Keratinocyte (primary cell): ENCODE data around the gene PEAK3. TPM values are rescaled to one million over a fixed set of nuclear protein-coding genes. Genes with fewer than 3 reads are reported as not detected.

Experiments used
- DNase-seq: peaks from one replicate; pipeline ENCODE4 v3.0.0-alpha.2; 2011; ENCODE audit warnings: low read depth, missing footprints, low spot score
- FAIRE-seq: peaks from 2 replicates; lab custom pipeline; 2011; peaks lifted over from hg19 to GRCh38; lab: Jason Lieb, UNC
- H2AFZ ChIP-seq: 2 replicates; pipeline ENCODE4 v1.6.0; 2012; ENCODE audit warnings: low read length, control low read depth, inconsistent platforms; ENCODE audit not compliant: control insufficient read depth
- H3K27ac ChIP-seq: 2 replicates; pipeline ENCODE4 v1.5.1; 2011; ENCODE audit warnings: low read length; ENCODE audit not compliant: control insufficient read depth, insufficient read depth
- H3K27me3 ChIP-seq: 3 replicates; pipeline ENCODE4 v1.6.0; 2011; ENCODE audit warnings: low read length; ENCODE audit not compliant: control insufficient read depth, insufficient read depth; ENCODE audit errors: extremely low read depth
- H3K36me3 ChIP-seq, 2 experiments: 2 replicates in 1 of 2; 3 replicates in 1 of 2; pipeline ENCODE4 v1.5.1; 2011; ENCODE audit warnings: low read length in 2 of 2, mild to moderate bottlenecking in 1 of 2; ENCODE audit not compliant: control insufficient read depth in 2 of 2, insufficient read depth in 2 of 2; ENCODE audit errors: extremely low read depth in 1 of 2
- H3K4me1 ChIP-seq: 3 replicates; pipeline ENCODE4 v1.5.1; 2011; ENCODE audit warnings: low read length; ENCODE audit not compliant: control insufficient read depth, insufficient read depth; ENCODE audit errors: extremely low read depth
- H3K4me2 ChIP-seq: 3 replicates; pipeline ENCODE4 v1.6.0; 2011; ENCODE audit warnings: low read depth, low read length; ENCODE audit not compliant: control insufficient read depth, insufficient read depth; ENCODE audit errors: extremely low read depth
- H3K4me3 ChIP-seq, 3 experiments: fragments of 200-600 bp in 1 of 3; sonication (generic) in 1 of 3; 2 replicates in 2 of 3; 3 replicates in 1 of 3; pipeline ENCODE4 v1.5.1; 2011 to 2016; ENCODE audit warnings: low read length in 3 of 3, mild to moderate bottlenecking in 3 of 3, control low read depth in 2 of 3, inconsistent platforms in 1 of 3, low read depth in 1 of 3, mixed read lengths in 1 of 3, mixed run types in 1 of 3, moderate library complexity in 1 of 3; ENCODE audit not compliant: control insufficient read depth in 2 of 3, insufficient read depth in 2 of 3; ENCODE audit errors: extremely low read depth in 1 of 3
- H3K79me2 ChIP-seq: 2 replicates; pipeline ENCODE4 v1.6.0; 2012; ENCODE audit warnings: low read length; ENCODE audit not compliant: control insufficient read depth, insufficient read depth
- H3K9ac ChIP-seq: 3 replicates; pipeline ENCODE4 v1.6.0; 2011; ENCODE audit warnings: low read length; ENCODE audit not compliant: control insufficient read depth, insufficient read depth; ENCODE audit errors: extremely low read depth
- H3K9me1 ChIP-seq: 3 replicates; pipeline ENCODE4 v1.6.0; 2011; ENCODE audit warnings: low read length; ENCODE audit not compliant: control insufficient read depth, insufficient read depth; ENCODE audit errors: extremely low read depth
- H3K9me3 ChIP-seq: 2 replicates; pipeline ENCODE4 v1.5.1; 2012; ENCODE audit warnings: low read depth, low read length; ENCODE audit not compliant: control insufficient read depth
- H4K20me1 ChIP-seq: 3 replicates; pipeline ENCODE4 v1.6.0; 2011; ENCODE audit warnings: low read length; ENCODE audit not compliant: control insufficient read depth, insufficient read depth; ENCODE audit errors: extremely low read depth
- CTCF ChIP-seq, 3 experiments: IDR thresholded peaks in 1 of 3; conservative IDR thresholded peaks in 1 of 3; optimal IDR thresholded peaks in 1 of 3; 2 replicates in 2 of 3; 3 replicates in 1 of 3; pipeline versions ENCODE3 to v1.5.1; 2011; ENCODE audit warnings: low read length in 3 of 3, mild to moderate bottlenecking in 3 of 3, moderate library complexity in 2 of 3, control low read depth in 1 of 3, inconsistent platforms in 1 of 3; ENCODE audit not compliant: insufficient read depth in 2 of 3; ENCODE audit errors: extremely low read depth in 1 of 3
- EZH2 ChIP-seq: IDR thresholded peaks from one replicate; pipeline ENCODE4 v1.6.1; 2012; ENCODE audit warnings: inconsistent platforms, mild to moderate bottlenecking, low read length, moderate library complexity
- dilution Hi-C: fragments of 300-500 bp; cut with MboI; formaldehyde crosslinking; loops from one replicate; pipeline ENCODE4 v1.7.0; 2020; ENCODE audit warnings: low sequenced_read_pairs; ENCODE audit not compliant: extremely low pct_ligation_motif_present
- polyA plus RNA-seq, 5 experiments: library from polyadenylated mRNA; depleted of rRNA in 3 of 5; stranded (reverse) in 3 of 5; stranded (forward) in 1 of 5; unstranded in 1 of 5; fragments of >200 nt; gene quantifications; 1 replicate in 1 of 5; 2 replicates in 3 of 5; 3 replicates in 1 of 5; pipeline versions ENCODE4 v1.2.1 to v1.2.3, GENCODE V29; 2011 to 2012; ENCODE audit warnings: missing spikeins in 2 of 5, low read depth in 1 of 5, low replicate concordance in 1 of 5

Gene PEAK3
- polyA plus RNA-seq, 1 donor (not counting 4 experiments of a cell fraction or from before 2014, with no cell fraction given) = not detected

- peaks cover 22 to 41% of the 10 kb centered on the region in 2 experiments for H3K36me3 ChIP-seq
- peaks cover 5% of the 10 kb centered on the region for H3K4me1 ChIP-seq
- H3K79me2 ChIP-seq = peaks cover 33% of the 10 kb centered on the region
- dilution Hi-C loops = no loop called here
- no peak overlapping the region for H3K27ac ChIP-seq
- TF ChIP-seq EZH2 = no peak
- TF ChIP-seq CTCF (optimal IDR thresholded peaks at IDR 0.05 in 1 of 3, IDR thresholded peaks at IDR 0.05 in 1 of 3, conservative IDR thresholded peaks at IDR 0.05 in 1 of 3; ENCODE audit: extremely low read depth in 1 of 3, insufficient read depth in 2 of 3, low read length in 3 of 3) = no peak
- no peak overlapping the region for H3K4me3 ChIP-seq
- H2AFZ ChIP-seq = no peak overlapping the region
- no peak overlapping the region for H3K4me2 ChIP-seq
- no peaks in the 10 kb centered on the region for H3K9me1 ChIP-seq
- H3K9me3 ChIP-seq = no peaks in the 10 kb centered on the region
- peaks cover 4% of the 10 kb centered on the region for H4K20me1 ChIP-seq
- H3K27me3 ChIP-seq = no peaks in the 10 kb centered on the region
- no peak overlapping the region for H3K9ac ChIP-seq
- DNase-seq (no peak), FAIRE-seq (no peak)
Measured at GRCh38 chr19:2230807-2231533, 51.0 kb downstream of the PEAK3 start.

- Histone ChIP-seq H3K4me1 (peaks cover 4% of the 10 kb centered on the region), H3K4me3 (no peak overlapping the region), H3K9ac (no peak overlapping the region), H2AFZ (no peak overlapping the region), H3K27ac (no peak overlapping the region), H3K36me3 (peaks cover 25 to 41% of the 10 kb centered on the region in 2 experiments), H3K4me2 (no peak overlapping the region), H3K9me3 (no peaks in the 10 kb centered on the region), H4K20me1 (peaks cover 7% of the 10 kb centered on the region), H3K27me3 (no peaks in the 10 kb centered on the region), H3K79me2 (peaks cover 25% of the 10 kb centered on the region), H3K9me1 (no peaks in the 10 kb centered on the region)
- FAIRE-seq = no peak
- dilution Hi-C loops = no loop called here
- DNase-seq = no peak
- TF ChIP-seq CTCF (optimal IDR thresholded peaks at IDR 0.05 in 1 of 3, IDR thresholded peaks at IDR 0.05 in 1 of 3, conservative IDR thresholded peaks at IDR 0.05 in 1 of 3; ENCODE audit: extremely low read depth in 1 of 3, insufficient read depth in 2 of 3, low read length in 3 of 3) (no peak), EZH2 (no peak)
Measured at GRCh38 chr19:2230033-2230531, 51.9 kb downstream of the PEAK3 start.
